Esophagus muscularis mucosa (tissue), 4 donors: ENCODE results near the gene STAU1. TPM values are rescaled to one million over a fixed set of nuclear protein-coding genes. Genes with fewer than 3 reads are reported as not detected.
A peak's percentile ranks its signal among the peaks of the same experiment; 100 is the strongest.

Experiments
- DNase-seq: peaks from one replicate; pipeline ENCODE4 v3.0.0-alpha.2; 2017; ENCODE audit errors: extremely low spot score
- H3K27ac ChIP-seq, 4 donors: fragments of 200-600 bp; sonication (generic); replicated peaks in 1 of 4; 1 replicate in 3 of 4; 2 replicates in 1 of 4; pipeline ENCODE4 v1.5.1; 2016 to 2019; ENCODE audit warnings: mild to moderate bottlenecking in 1 of 4
- H3K27me3 ChIP-seq, 4 donors: fragments of 200-600 bp; sonication (generic); one replicate each; pipeline versions ENCODE4 v1.5.1 to v1.6.0; 2016 to 2019
- H3K36me3 ChIP-seq, 4 donors: fragments of 200-600 bp; sonication (generic); one replicate each; pipeline ENCODE4 v1.5.1; 2016 to 2019
- H3K4me1 ChIP-seq, 4 donors: fragments of 200-600 bp; sonication (generic); one replicate each; pipeline ENCODE4 v1.5.1; 2016 to 2019
- H3K4me3 ChIP-seq, 4 donors: fragments of 200-600 bp; sonication (generic); 1 replicate in 2 of 4; 2 replicates in 2 of 4; pipeline ENCODE4 v1.5.1; 2016 to 2019; ENCODE audit warnings: mild to moderate bottlenecking in 4 of 4, moderate library complexity in 1 of 4
- H3K9me3 ChIP-seq, 4 donors: fragments of 200-600 bp; sonication (generic); 1 replicate in 3 of 4; 2 replicates in 1 of 4; pipeline ENCODE4 v1.5.1; 2016 to 2019
- CTCF ChIP-seq, 3 experiments: fragments of 200-600 bp in 2 of 3; fragments of 450-650 bp in 1 of 3; sonication (generic) in 2 of 3; IDR thresholded peaks; one replicate each; pipeline ENCODE4 v1.5.1; 2017 to 2019; ENCODE audit warnings: antibody characterized with exemption in 3 of 3, mild to moderate bottlenecking in 2 of 3, moderate library complexity in 1 of 3
- EP300 ChIP-seq: sonication (generic); formaldehyde crosslinking; IDR thresholded peaks from one replicate; pipeline ENCODE4 v1.6.1; 2017; ENCODE audit warnings: antibody characterized with exemption
- POLR2A ChIP-seq: fragments of 450-650 bp; IDR thresholded peaks from one replicate; pipeline ENCODE4 v1.6.1; 2017; ENCODE audit warnings: antibody characterized with exemption, moderate library complexity, mild to moderate bottlenecking, low read depth
- POLR2AphosphoS5 ChIP-seq, 2 donors: sonication (generic); formaldehyde crosslinking; IDR thresholded peaks; one replicate each; pipeline ENCODE4 v1.6.1; 2017; ENCODE audit warnings: antibody characterized with exemption in 2 of 2
- WGBS: methylation state at CpG from one replicate; pipeline ENCODE4 v1.1.5; 2018; 5-methylcytosine and 5-hydroxymethylcytosine counted together
- intact Hi-C: fragments of 100-400 bp; cut with DNase I; formaldehyde crosslinking; loops from one replicate; pipeline ENCODE4 v1.15.1; 2023
- total RNA-seq, 4 donors: library from RNA; depleted of rRNA; stranded (reverse); fragments of >200 nt; gene quantifications; one replicate each; pipeline versions ENCODE4 v1.1.0 to v1.2.1, GENCODE V29; 2016

STAU1 gene
- total RNA-seq, 4 donors from 2014 or later, result 103 to 118 (median 115) TPM

GRCh38 chr20:49183444-49183843 lies 4.7 kb downstream of the STAU1 start:
- H3K4me1 ChIP-seq, result peaks cover 40 to 83% (median 75%) of the 10 kb centered on the region in 4 donors
- 97% methylated on average over 3 of the region's 3 CpGs for WGBS
- H3K4me3 ChIP-seq, result no peak overlapping the region
- TF ChIP-seq POLR2A (no peak), CTCF (IDR thresholded peaks at IDR 0.05) (no peak), POLR2AphosphoS5 (IDR thresholded peaks at IDR 0.05) (no peak), EP300 (no peak)
- H3K9me3 ChIP-seq, result no peaks in the 10 kb centered on the region
- no peak for DNase-seq
- H3K27me3 ChIP-seq, result no peaks in the 10 kb centered on the region
- no peak overlapping the region for H3K27ac ChIP-seq
- H3K36me3 ChIP-seq, result peaks cover 0 to 7% (median 0%) of the 10 kb centered on the region in 4 donors
- intact Hi-C loops, result loop anchor here (5.0 kb wide), 1 partner anchor 36 kb away; no protein-coding TSS in a partner anchor

GRCh38 chr20:49181265-49181877 lies 6.8 kb downstream of the STAU1 start:
- H3K9me3 ChIP-seq, result no peaks in the 10 kb centered on the region
- H3K36me3 ChIP-seq, result peaks cover 0 to 15% (median 3%) of the 10 kb centered on the region in 4 donors
- no peaks in the 10 kb centered on the region for H3K27me3 ChIP-seq
- peaks cover 37 to 78% (median 71%) of the 10 kb centered on the region in 4 donors for H3K4me1 ChIP-seq
- WGBS, result 87% methylated on average over 8 of the region's 8 CpGs
- intact Hi-C loops, result loop anchor here (5.0 kb wide), 1 partner anchor 34 kb away; no protein-coding TSS in a partner anchor
- no peak overlapping the region for H3K27ac ChIP-seq
- no peak for TF ChIP-seq CTCF (IDR thresholded peaks at IDR 0.05)
- TF ChIP-seq EP300, result no peak
- no peak for TF ChIP-seq POLR2AphosphoS5 (IDR thresholded peaks at IDR 0.05)
- no peak for TF ChIP-seq POLR2A
- DNase-seq, result no peak
- no peak overlapping the region for H3K4me3 ChIP-seq

GRCh38 chr20:49179368-49180277 lies 8.5 kb downstream of the STAU1 start:
- Histone ChIP-seq H3K36me3 (peaks cover 0 to 10% (median 3%) of the 10 kb centered on the region in 4 donors), H3K4me3 (no peak overlapping the region), H3K4me1 (peaks cover 31 to 61% (median 54%) of the 10 kb centered on the region in 4 donors), H3K27ac (peak overlapping the region in 1 of 4 donors; percentile 30), H3K27me3 (no peaks in the 10 kb centered on the region), H3K9me3 (no peaks in the 10 kb centered on the region)
- DNase-seq, result no peak
- intact Hi-C loops, result loop anchor here (5.0 kb wide), 1 partner anchor 32 kb away; no protein-coding TSS in a partner anchor
- TF ChIP-seq POLR2A, result no peak
- TF ChIP-seq EP300, result no peak
- TF ChIP-seq POLR2AphosphoS5 (IDR thresholded peaks at IDR 0.05), result no peak
- no peak for TF ChIP-seq CTCF (IDR thresholded peaks at IDR 0.05)
- WGBS, result 19% methylated on average over 1 of the region's 1 CpG

- Histone ChIP-seq H3K36me3 (peaks cover 0 to 29% (median 14%) of the 10 kb centered on the region in 4 donors), H3K4me1 (peaks cover 4 to 27% (median 13%) of the 10 kb centered on the region in 4 donors), H3K4me3 (no peak overlapping the region), H3K9me3 (no peaks in the 10 kb centered on the region), H3K27me3 (no peaks in the 10 kb centered on the region), H3K27ac (no peak overlapping the region)
- TF ChIP-seq CTCF (IDR thresholded peaks at IDR 0.05) (no peak), EP300 (no peak), POLR2A (no peak)
- DNase-seq, result no peak
- intact Hi-C loops, result no loop called here
- WGBS, result 91% methylated on average over 6 of the region's 6 CpGs
Measured at GRCh38 chr20:49174183-49174582, 14.0 kb downstream of the STAU1 start.
